OCI-LY7 (cell line): ENCODE data around the gene HSPBAP1. TPM values are rescaled to one million over a fixed set of nuclear protein-coding genes. Genes with fewer than 3 reads are reported as not detected.
A peak's percentile ranks its signal among the peaks of the same experiment; 100 is the strongest.

Experiments
- Bru-seq: library from RNA; stranded (reverse); fragments of 400-500 nt; gene quantifications from one replicate; lab custom pipeline; 2021; lab: Mats Ljungman, UMichigan
- BruChase-seq, 2 experiments: library from RNA; stranded (reverse); fragments of 400-500 nt; gene quantifications; one replicate each; lab custom pipeline; 2021; lab: Mats Ljungman, UMichigan
- BruUV-seq: library from RNA; stranded (reverse); fragments of 400-500 nt; replicated peaks from 2 replicates; lab custom pipeline; 2021; lab: Mats Ljungman, UMichigan
- CTCF ChIA-PET: fragments of 300-600 bp; sonication (Branson Sonifier 250); formaldehyde crosslinking; loops from one replicate; lab custom pipeline; 2022; ENCODE audit warnings: antibody characterized with exemption; ENCODE audit not compliant: unreplicated experiment; lab: Charles Lee
- POLR2A ChIA-PET: fragments of 300-600 bp; sonication (Branson Sonifier 250); formaldehyde crosslinking; loops from one replicate; lab custom pipeline; 2022; ENCODE audit warnings: antibody characterized with exemption; lab: Charles Lee
- DNase-seq: peaks from one replicate; pipeline ENCODE4 v3.0.0-alpha.2; 2015; ENCODE audit warnings: low spot score
- H2AFZ ChIP-seq: fragments of 200-600 bp; sonication (generic), shearing (Covaris generic); 2 replicates; pipeline ENCODE4 v1.6.1; 2014; ENCODE audit warnings: mild to moderate bottlenecking, antibody characterized with exemption, low read length, moderate library complexity
- H3K27ac ChIP-seq: fragments of 200-600 bp; sonication (generic); 2 replicates; pipeline ENCODE4 v1.5.1; 2014; ENCODE audit warnings: mixed run types, low read depth, mild to moderate bottlenecking, moderate library complexity, low read length, inconsistent platforms; ENCODE audit not compliant: poor library complexity, severe bottlenecking
- H3K36me3 ChIP-seq: fragments of 200-600 bp; sonication (generic); 2 replicates; pipeline ENCODE4 v1.6.1; 2014; ENCODE audit warnings: mild to moderate bottlenecking, antibody characterized with exemption, low read length, moderate library complexity, mixed read lengths; ENCODE audit not compliant: insufficient read depth
- H3K4me1 ChIP-seq: fragments of 200-600 bp; sonication (generic); 2 replicates; pipeline ENCODE4 v1.5.1; 2014; ENCODE audit warnings: mild to moderate bottlenecking, low read length; ENCODE audit not compliant: insufficient read depth, poor library complexity, severe bottlenecking
- H3K4me2 ChIP-seq: fragments of 200-600 bp; sonication (generic); 2 replicates; pipeline ENCODE4 v1.6.1; 2014; ENCODE audit warnings: mild to moderate bottlenecking, low read length
- H3K4me3 ChIP-seq: fragments of 200-600 bp; sonication (generic); 2 replicates; pipeline ENCODE4 v1.5.1; 2014; ENCODE audit warnings: mild to moderate bottlenecking, low read depth, low read length; ENCODE audit not compliant: poor library complexity, severe bottlenecking
- H3K79me2 ChIP-seq: fragments of 200-600 bp; sonication (generic); 2 replicates; pipeline ENCODE4 v1.6.1; 2016; ENCODE audit warnings: low read depth, mild to moderate bottlenecking, low read length, moderate library complexity, mixed read lengths; ENCODE audit not compliant: insufficient read depth
- H3K9me2 ChIP-seq: fragments of 200-600 bp; sonication (generic); 2 replicates; pipeline ENCODE4 v1.6.1; 2016; ENCODE audit warnings: mild to moderate bottlenecking, low read length, mixed read lengths; ENCODE audit not compliant: insufficient read depth
- H3K9me3 ChIP-seq: fragments of 200-600 bp; sonication (generic); 2 replicates; pipeline ENCODE4 v1.6.1; 2014; ENCODE audit warnings: mild to moderate bottlenecking, mixed run types, low read length, mixed read lengths
- H4K20me1 ChIP-seq: fragments of 200-600 bp; sonication (generic); 2 replicates; pipeline ENCODE4 v1.6.1; 2014; ENCODE audit warnings: mild to moderate bottlenecking, antibody characterized with exemption, low read length, moderate library complexity, mixed read lengths; ENCODE audit not compliant: insufficient read depth
- EZH2phosphoT487 ChIP-seq: fragments of 200-600 bp; sonication (generic); IDR thresholded peaks from 2 replicates; pipeline ENCODE4 v1.6.1; 2018; ENCODE audit warnings: low read depth, borderline replicate concordance, mild to moderate bottlenecking, mixed run types, antibody characterized with exemption, low read length, moderate library complexity, mixed read lengths
- intact Hi-C: fragments of 100-400 bp; cut with micrococcal nuclease; formaldehyde crosslinking; loops from one replicate; pipeline ENCODE4 v1.10.0; 2022; ENCODE audit not compliant: unreplicated experiment
- long read RNA-seq: library from polyadenylated mRNA; stranded (forward); transcript quantifications from one replicate; pipeline ENCODE4 v2.0.0, GENCODE V29; 2022
- total RNA-seq, 2 experiments: library from RNA; depleted of rRNA in 1 of 2; stranded (reverse); fragments of >200 nt in 1 of 2; shearing (Covaris generic) in 1 of 2; gene quantifications; 2 replicates each; pipeline ENCODE4 v1.2.3, GENCODE V29; 2014 to 2022
- TF ChIP-seq, protein P1 (sequence below): fragments of 200-600 bp; sonication (generic); conservative IDR thresholded peaks from 2 replicates; pipeline ENCODE4 v1.5.1; 2014; ENCODE audit warnings: mild to moderate bottlenecking, antibody characterized with exemption, low read length, moderate library complexity, mixed read lengths

HSPBAP1 gene, protein sequence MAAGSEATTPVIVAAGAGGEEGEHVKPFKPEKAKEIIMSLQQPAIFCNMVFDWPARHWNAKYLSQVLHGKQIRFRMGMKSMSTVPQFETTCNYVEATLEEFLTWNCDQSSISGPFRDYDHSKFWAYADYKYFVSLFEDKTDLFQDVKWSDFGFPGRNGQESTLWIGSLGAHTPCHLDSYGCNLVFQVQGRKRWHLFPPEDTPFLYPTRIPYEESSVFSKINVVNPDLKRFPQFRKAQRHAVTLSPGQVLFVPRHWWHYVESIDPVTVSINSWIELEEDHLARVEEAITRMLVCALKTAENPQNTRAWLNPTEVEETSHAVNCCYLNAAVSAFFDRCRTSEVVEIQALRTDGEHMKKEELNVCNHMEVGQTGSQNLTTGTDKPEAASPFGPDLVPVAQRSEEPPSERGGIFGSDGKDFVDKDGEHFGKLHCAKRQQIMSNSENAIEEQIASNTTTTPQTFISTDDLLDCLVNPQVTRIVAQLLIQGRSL
- total RNA-seq (2014; rRNA removed; shearing (Covaris generic)), result 8.8 and 11.9 TPM in 2 replicates
- total RNA-seq (2022), result 18.6 and 21.2 TPM in 2 replicates
- percentile 74 among the genes with signal in this experiment for Bru-seq, nascent RNA
- percentile 74 among the genes with signal in this experiment for BruChase-seq, experiment 1, labeled RNA remaining after a 6-hour chase
- BruChase-seq, experiment 2, labeled RNA remaining after a 2-hour chase, result percentile 76 among the genes with signal in this experiment
- long read RNA-seq, transcript HSPBAP1-201 (8 exons, 1,953 nt), result major isoform, 11 of 20 reads
- long read RNA-seq, partial matches to known transcripts, result 3 of 20 reads
- long read RNA-seq, other reads (novel, unspliced or antisense), result 6 of 20 reads

DNA sequence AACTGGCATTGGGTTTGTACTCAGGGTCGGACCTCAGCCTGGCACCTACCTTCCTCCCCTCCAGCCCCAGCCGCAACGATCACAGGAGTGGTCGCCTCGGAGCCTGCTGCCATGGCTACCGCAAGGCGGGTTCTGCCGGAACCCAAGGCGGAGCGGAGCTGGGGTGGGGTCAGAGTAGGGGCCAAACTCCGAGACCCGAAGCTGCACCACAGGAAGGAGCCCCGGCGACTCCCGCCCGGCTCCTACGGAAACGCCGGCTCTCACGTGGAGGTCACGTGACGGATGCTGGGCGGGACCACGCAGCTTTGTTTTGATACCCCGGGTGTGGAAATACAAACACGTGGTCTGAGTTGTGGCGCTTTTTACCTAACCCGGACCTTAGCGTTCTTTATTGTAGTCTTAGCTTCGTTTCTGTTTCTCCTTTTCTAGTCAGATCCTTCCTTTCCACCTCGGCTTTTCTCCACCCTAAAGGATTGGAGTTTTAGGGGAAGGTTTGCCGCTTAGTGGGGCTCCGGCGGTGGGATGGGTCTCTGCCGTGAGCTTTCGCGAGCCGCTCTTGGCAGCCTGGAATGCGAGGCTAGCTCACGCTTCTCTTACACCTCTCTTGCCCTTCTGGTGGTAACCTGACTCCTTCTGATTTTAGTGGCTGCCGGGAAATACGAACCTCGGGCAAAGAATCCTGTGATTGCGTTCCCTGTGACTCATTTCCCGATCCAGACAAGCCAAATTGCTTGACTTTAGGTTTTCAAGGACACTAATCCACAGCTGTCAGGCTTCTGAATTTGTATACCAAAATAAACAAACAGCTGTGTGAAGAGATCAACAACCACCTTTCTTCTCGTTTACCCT lies at the start of gene HSPBAP1:
HSPBAP1 (minus strand) TSS at position 264 of the 849 bp plus-strand sequence; CDS start at position 113, 151 bp downstream.
- H3K79me2 ChIP-seq, result peaks cover 6% of the 10 kb centered on the region; the same call in 1 of the 2 replicates
- peak within 1 kb of the TSS; percentile 85 for H3K4me3 ChIP-seq
- H3K36me3 ChIP-seq, result 0 out of 2 replicates have a peak, but pooled peaks cover 4% of the 10 kb centered on the region
- no TSS peak for BruUV-seq
- H3K27ac ChIP-seq, result peak within 1 kb of the TSS; percentile 66
- no peaks in the 10 kb centered on the region for H3K9me2 ChIP-seq
- intact Hi-C loops, result loop anchor here (5.0 to 10.0 kb wide), 2 partner anchors 231 to 379 kb away; partner anchors contain the start of genes DTX3L, PARP9 and WDR5B
- CTCF ChIA-PET, result no interaction called here
- no peaks in the 10 kb centered on the region for H3K9me3 ChIP-seq
- TF ChIP-seq, protein P1, sequence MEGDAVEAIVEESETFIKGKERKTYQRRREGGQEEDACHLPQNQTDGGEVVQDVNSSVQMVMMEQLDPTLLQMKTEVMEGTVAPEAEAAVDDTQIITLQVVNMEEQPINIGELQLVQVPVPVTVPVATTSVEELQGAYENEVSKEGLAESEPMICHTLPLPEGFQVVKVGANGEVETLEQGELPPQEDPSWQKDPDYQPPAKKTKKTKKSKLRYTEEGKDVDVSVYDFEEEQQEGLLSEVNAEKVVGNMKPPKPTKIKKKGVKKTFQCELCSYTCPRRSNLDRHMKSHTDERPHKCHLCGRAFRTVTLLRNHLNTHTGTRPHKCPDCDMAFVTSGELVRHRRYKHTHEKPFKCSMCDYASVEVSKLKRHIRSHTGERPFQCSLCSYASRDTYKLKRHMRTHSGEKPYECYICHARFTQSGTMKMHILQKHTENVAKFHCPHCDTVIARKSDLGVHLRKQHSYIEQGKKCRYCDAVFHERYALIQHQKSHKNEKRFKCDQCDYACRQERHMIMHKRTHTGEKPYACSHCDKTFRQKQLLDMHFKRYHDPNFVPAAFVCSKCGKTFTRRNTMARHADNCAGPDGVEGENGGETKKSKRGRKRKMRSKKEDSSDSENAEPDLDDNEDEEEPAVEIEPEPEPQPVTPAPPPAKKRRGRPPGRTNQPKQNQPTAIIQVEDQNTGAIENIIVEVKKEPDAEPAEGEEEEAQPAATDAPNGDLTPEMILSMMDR, result no peak
- no peak for TF ChIP-seq EZH2phosphoT487
- peak within 1 kb of the TSS; percentile 95 for H2AFZ ChIP-seq
- POLR2A ChIA-PET, result interaction anchor here (0.5 to 1.3 kb wide), 5 partner anchors 10 to 408 kb away, joined by 3 to 5 read pairs (median 4); partner anchors contain the start of genes SEC22A and WDR5B
- DNase-seq, result peak; percentile 95
- H3K4me2 ChIP-seq, result peak within 1 kb of the TSS; percentile 90
- no peaks in the 10 kb centered on the region for H4K20me1 ChIP-seq
- H3K4me1 ChIP-seq, result peaks cover 30% of the 10 kb centered on the region

- Histone ChIP-seq H3K36me3 (peaks cover 6% of the 10 kb centered on the region; the same call in 1 of the 2 replicates), H3K4me3 (no peak overlapping the region), H3K4me2 (no peak overlapping the region), H3K9me2 (no peaks in the 10 kb centered on the region), H3K9me3 (no peaks in the 10 kb centered on the region), H3K4me1 (no peaks in the 10 kb centered on the region), H3K27ac (no peak overlapping the region), H4K20me1 (no peaks in the 10 kb centered on the region), H3K79me2 (no peaks in the 10 kb centered on the region), H2AFZ (no peak overlapping the region)
- intact Hi-C loops, result no loop called here
- ChIA-PET CTCF (no interaction called here), POLR2A (interaction anchor here (0.6 kb wide), 1 partner anchor 415 kb away, joined by 3 read pairs; no protein-coding TSS in a partner anchor)
- no peak for DNase-seq
- no peak for TF ChIP-seq EZH2phosphoT487
- TF ChIP-seq, protein P1, result no peak
- BruUV-seq, result no TSS peak
Measured at GRCh38 chr3:122835590-122835989, 42.0 kb upstream of the HSPBAP1 start.
